ENCODE data around the gene MEGF6.

The MEGF6 gene

DNA sequence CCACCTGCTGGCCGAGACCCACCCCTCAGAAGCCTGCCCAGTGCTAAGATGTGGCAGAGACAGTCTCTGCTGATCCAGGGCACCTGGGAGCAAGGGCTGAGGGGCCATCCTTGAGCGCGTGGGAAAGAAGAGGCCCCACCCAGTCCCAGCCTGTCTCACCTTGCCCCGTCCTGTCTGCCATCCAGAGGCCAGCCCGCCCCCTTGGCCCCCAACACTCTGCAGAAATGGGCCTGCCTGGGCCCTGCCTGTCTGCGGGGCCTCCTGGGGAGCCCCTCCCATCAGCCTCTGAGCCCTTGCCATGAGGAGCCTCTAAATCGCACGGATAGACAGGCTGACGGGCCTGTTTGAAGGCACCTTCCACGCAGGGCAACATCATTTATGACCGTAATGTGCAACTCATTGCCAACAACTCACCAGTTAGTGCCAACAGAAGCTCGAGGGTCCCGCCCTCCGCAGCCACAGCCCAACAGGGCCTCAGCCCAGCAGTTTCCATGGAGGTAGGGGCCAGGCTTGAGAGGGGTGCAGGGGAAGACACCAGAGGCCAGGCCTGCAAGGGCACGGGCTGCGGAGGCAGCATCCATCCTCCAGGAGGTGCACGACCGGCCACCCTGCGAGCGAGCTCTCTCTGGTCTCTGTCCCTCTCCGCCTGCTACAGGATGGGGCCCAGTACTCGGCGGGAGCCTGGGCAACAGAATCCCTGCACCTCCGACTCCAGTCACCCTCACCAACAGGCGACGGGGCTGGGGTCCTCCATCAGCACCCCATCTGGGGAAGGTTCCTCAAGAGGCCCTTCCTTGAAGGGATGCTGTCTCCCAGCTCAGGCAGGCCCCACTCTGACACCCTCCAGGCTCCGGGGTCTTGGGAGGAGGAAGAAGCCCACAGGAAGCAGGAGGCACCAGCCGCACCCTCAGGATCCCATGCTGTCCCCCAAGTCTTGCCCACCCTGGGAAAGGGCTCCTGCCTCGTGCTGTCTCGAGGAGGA is 78.0 kb downstream of the MEGF6 start:
- DNase-seq, result no peak

DNA sequence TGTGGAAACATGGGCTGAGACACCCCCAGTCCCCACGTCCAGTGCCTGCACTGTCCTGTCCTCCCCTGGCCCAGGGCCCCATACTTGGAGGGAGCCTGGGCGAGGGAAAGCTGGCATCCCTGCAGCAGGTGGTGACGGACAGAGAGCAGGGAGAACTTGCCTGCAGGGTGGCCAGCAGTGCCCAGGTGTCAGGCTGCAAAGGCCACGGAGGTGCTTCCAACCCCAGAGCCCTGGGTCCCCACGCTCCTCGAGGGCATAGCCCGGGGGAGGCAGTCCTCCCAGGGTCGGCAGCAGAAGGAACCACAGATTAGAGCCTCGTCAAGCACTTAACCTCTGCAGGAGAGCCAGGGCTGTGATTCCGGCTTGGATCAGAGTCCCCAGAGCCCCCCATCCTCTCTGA is 79.4 kb downstream of the MEGF6 start:
- DNase-seq, result no peak

DNA sequence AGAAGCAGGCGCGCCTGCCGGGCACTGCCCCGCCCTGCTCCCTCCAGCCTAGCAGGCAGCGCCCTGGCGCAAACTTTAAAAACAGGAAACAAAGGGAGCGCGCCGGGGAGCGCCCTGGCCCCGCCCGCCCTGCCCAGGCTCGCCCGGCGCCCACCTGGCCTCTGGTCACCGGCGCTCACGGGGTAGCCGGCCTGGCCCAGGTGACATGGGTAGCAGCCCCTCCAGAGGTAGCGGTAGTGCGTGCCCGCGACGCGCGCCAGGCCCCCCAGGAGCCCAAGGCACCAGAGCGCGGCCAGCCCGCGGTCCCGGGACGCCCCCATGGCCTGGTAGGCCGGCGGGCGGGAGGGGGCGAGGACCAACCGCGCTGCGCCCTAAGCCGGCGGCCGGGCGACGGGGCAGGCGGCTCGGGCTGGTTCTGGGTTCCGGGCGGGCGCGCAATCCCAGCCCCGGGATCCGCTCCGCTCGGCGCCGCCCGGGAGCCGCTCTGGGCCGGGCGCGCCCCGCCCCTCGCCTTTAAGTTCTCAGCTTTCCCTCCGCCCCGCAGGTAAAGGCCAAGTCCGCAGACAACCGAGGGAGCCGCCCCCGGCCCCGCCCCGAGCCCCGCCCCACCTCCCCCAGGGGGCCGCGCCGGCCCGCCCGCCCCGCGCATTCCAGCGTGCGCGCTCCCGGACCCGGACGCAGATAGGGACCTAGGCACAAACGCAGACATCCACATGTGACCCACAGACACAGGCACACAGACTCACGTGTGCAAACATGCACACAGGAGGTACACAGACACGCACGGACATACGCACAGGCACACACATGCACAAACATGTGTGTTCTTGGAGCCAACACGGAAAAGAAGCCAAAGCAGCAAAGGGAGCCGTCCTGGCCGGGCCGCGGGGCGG is 80.1 kb downstream of the MEGF6 start:
- DNase-seq, result peak; percentile 72

DNA sequence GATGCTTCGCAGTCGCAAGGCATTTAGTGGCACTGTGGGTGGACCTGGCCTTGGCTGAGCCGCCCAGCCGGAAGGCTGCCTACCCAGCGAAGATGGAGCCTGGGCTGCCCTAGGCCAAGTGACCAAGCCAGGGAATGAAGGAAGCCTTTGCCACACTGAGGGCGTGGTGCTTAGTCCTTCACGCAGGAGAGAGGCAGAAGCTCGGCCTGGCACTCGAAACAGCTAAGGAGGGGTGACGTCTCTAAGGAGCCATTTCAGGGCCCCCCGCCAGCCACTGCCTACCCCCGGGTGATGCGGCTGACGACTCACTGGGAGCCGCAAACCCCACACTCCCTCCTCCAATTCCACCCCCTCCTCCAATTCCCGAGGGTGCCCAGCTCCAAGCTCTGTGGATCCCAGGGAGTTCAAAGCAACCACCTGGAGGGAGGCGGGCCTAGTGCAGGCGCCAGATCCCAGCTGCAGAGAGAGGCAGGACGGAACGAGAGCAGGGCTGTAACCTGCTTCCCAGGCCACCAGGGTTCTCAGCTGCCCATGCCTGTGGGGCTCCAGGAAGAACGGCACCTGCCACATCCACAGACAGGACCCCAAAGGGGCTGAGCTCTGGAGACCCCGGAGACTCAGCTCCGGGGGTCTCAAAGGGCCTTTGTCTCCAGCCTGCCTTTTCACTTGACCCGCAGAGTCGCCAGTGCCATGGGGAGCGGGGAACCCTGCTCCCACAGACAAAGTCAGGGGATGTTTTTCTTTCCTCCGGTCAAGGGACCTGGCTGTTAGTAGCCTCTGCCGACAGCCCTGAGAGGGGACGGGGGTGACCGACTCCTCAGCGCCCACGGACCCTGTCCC is 81.0 kb downstream of the MEGF6 start:
- DNase-seq, result no peak

DNA sequence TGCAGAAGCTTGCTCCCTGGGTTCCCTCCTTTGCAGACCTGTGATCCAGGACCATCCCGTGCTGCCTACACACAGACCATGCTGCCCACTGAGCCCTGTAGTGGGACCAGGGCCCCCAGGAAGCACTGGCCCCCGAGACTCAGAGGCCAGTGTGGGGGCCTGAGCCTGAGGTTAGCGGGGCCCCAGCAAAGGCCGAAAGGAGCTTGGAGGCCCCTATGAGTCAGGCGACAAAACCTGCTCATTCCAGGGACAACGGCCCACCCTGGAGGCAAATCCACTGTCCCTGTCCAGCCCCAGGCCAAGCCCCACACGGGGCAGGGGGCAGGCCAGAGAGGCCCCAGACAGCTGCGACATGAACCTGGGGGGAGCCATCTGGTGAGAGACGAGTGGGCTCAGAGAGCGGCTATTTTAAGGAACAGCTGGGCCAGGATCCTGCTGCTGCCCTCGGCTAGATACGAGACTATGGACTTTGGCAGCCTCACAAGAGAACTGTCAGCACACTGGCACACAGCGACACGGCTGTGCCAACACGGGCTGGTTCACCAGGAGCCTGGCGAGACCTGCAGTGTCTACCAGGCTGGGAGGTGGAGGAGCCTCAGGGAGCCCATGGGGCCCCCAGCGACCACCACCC is 82.1 kb downstream of the MEGF6 start:
- no peak for DNase-seq

DNA sequence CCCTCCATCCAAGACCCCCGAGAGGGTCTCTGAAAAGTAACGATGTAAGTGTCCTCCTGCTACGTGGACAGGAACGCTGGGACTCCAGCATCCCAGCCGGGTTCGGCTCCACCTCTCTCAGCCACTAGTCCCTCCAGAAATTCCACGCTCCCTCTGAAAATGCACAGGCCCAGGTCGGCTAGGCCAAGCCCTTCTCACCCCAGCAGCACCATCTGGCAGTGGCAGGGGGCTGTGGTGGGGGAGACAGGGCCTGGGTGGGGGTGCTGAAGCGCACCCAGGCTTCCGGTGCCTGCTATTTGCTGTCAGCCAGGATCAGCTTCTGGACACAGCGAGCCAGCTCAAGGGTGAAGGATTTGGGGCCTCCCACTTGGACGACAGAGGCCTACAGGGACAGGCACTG is 83.5 kb downstream of the MEGF6 start:
- DNase-seq, result no peak

DNA sequence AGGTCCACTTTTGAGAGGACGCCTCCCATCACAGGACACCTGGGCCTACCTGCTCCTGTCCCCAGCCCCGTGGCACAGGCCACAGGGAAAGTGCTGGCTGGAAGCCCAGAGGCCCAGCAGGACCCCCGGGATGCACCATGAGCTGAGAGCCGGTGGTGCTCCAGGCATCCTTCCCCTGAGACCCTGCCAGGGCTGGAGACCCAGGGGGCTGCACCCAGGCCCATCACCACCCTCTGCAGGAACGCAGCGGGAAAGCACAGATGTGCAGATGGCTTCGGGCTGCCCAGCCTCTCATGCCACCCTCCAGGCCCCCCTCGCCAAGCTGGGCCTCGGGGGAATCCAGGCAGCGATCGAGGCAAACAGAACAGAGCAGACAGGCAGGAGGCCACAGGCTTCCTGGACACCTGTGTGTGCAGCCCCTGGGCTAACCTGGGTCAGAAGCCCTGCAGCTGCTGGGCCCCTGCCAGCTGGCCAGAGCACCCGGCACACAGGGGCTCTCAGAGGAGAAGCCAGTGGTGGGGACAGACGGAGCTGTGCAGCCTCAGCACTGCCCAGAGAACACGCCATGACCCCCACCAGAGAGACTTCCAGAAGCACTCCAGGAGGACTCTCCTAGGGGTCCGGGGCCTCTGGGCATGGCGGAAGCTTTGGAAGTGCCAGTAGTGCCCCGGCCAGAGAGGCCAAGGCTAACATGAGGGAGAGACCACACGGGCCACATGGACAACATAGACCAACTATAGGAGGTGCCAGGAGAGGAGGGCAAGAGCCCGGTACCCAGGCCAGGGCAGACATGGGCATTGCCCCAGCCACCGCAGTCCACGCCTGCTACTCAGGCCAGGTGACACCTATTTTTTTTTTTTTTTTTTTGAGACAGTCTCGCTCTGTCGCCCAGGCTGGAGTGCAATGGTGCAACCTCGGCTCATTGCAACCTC is 85.5 kb downstream of the MEGF6 start:
- no peak for DNase-seq

DNA sequence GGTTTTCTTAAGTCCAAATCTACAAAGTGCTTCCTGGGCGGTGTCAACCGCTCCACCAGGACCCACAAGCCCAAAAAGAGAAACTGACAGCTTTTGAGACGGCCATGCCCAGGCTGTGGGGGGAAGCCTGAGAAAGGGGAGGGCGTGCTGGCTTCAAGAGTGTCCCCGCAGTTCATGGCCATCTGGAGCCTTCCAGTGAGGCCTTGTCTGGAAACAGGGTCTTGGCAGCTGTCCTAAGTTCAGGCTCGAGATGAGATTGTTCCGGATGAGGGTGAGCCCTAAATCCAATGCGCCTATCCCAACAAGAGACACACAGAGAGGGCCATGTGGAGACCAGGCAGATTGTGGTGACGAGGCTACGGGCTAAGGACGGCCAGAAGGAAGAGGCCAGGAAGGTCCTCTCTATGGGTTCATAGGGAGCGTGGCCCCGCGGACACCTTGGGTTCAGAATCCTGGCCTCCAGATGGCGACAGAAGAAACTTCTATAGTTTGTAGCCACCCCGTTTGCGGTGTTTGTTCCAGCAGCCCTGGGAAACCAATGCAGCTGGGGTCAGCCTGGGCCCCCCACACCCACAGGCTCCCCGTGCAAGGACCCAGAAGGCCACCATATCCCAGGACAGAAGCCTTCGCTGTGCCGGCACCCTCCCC is 86.6 kb downstream of the MEGF6 start:
- DNase-seq, result no peak

DNA sequence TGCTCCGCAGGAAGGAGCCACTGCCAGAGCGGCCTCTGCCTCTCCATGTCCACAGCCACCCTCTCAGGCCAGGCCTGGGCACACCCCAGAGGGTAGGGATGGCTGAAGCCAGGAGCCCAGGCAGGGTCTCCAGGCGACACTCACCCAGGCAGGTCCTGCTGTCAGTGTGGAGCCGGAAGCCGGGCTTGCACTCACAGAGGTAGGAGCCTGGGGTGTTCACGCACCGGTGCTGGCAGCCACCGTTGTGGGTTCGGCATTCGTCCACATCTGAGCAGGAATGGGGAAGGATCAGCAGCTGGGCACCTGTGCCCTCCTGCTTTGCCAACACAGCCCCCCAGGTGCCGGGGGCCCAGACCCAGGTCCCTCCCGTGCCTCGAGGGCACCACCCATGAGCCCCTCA is 87.3 kb downstream of the MEGF6 start:
- no peak for DNase-seq

DNA sequence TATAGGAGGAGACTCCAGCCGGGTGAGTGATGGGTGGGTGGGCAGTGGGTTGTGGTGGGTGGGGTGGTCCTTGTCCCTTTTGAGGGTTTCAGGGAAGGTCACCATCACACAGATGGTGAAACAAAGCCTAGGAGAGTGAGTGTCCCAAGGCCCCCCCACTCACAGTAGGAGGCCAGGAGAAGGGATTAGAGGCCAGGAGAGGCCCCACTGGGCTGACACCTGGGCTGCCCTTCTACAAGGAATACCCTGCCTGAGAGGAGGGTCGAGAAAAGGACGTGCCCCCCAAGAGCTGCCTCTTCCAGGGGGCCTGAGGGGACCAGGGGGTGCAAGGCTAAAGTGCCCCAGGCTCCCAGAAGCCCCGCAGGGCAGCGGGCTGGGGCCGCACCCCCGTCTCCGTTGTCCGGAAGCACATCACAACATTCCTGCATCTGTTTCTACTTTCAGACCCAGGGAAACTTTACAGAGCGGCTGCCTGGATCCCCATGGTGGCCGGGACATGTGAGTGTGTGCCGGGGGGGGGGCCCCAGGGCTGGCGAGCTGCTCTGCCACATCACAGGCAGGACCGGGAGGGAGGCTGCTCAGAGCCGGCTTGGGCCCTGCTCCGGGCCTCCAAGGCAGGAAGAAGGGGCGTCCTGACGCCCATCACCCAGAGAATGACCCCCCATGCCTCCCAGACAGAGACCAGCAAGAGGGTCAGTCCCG is 88.6 kb downstream of the MEGF6 start:
- no peak for DNase-seq

DNA sequence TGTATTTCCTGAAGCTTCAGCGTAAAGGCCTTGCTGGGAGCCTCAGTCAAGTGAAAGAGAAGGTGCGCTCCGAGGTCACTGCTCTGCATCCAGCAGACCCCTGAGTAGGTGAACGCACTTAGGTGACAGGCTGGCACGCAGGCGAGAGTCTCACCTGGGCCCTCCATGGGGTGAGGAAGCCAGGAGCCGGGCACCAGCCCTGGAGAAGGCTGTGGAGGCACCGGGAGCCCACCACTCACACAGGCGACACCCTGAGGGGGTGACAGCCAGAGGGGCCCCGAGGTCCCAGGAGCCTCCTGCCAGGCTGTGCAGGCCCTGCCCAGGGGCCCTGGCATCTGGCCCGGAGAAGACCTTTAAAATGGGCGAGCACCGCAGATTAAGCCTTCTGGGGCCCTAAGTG is 89.2 kb downstream of the MEGF6 start:
- DNase-seq, result no peak

DNA sequence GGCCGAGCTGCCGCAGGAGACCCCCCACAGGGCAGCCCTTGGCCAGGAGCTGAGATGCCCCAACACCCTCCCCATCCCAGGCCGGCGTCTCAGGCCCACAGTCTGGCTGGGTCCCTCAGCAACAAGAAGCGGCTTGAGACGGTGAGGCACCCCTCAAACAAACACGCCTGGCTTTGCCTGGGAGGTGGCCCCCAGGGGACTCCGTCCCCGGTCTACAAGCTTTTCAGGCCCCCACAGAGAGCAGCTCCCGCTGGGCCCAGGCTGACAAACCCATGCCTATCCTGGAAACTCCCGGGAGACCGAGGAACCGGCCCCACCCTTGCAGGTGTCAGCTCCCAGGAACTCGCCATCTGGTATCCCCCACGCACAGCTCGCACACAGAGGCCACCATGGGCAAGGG is 89.9 kb downstream of the MEGF6 start:
- no peak for DNase-seq

DNA sequence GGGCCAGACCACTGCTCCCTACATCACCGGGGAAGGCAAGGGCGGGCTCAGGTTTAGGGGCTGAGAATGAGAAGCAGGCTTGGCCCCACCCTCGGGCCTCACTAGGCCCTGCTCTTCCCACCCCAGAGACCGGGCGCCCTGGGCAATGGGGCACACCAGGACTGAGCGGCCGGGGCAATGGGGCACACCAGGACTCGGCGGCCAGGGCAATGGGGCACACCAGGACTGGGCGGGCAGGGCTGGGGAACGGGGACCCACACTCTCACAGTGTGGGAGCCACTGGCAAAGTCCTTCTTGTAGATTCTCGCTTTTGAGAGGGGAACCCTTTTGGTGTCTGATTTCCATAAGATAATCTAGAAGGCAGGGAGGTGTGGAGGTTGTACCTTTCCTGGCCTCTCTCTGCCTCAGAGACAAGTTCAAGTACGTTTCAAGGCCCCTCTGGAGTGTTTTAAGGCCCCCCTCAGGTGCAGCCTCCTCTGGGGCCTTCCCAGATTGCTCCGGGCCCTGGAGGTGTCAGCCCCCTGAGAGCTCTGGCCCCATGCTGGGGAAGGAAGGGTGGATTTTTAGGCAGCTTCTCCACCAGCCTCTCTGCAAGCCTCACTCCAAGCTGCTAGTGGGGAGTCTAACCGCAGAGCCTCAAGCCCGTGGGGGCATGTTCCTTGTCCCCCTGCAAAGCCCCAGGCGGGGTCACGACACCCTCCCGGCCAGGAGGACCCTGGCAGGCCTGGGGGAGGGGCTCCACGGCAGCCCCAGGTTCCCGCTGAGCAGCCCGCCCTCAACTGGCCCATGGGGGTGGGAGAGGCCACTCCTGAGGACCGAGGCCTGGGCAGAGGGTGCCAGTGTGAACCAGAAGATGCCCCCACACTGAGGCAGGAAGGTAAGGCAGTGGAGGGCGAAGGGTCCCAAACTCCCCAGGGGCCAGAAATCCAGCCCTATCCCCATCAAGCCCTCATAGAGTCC is 90.6 kb downstream of the MEGF6 start:
- no peak for DNase-seq

DNA sequence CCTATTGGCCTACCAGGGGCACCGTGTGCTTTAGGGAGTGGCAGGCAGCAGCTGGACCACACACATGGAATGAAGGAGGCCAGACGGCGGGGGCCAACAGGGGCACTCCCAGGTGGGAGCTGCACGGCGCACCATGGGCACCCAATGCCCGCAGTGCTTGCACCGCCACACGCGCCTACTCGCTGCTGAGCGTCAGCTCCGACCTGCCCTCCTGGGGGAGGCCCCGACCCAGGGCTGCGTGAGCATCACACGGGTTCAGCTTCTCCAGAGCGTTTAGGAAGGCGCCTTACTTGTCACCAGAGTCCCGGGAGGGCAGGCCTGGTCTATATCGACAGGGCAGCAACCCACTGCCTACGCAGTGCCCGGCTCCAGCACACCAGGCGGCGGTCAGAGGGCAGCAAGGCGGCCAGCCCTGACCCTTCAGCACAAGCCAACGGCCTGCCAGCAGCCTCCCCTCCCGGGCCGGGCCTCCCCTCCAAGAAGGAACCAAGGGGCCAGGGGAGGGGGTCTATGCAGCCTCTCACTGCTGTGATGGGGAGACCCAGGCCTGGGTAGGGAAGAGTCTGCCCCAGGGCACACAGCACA is 91.9 kb downstream of the MEGF6 start:
- no peak for DNase-seq

DNA sequence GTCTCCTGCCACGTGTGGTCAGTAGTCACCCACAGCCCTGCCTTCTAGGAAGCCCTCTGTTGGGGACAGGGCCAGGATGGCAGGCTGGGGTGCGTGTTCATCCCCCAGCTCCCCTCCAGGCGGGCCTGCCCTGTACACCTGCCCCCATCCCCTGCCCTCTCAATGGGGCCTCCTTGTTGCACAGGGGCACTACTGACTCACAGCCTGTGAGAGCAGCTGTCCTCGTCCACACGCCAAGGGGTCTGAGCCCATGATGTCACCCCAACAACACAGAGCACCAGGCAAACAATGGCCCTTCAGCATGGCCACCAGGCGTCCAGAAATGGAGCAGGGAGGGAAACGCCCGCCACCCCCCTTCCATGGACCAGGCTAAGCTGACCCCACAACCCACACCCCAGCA is 92.6 kb downstream of the MEGF6 start:
- no peak for DNase-seq

DNA sequence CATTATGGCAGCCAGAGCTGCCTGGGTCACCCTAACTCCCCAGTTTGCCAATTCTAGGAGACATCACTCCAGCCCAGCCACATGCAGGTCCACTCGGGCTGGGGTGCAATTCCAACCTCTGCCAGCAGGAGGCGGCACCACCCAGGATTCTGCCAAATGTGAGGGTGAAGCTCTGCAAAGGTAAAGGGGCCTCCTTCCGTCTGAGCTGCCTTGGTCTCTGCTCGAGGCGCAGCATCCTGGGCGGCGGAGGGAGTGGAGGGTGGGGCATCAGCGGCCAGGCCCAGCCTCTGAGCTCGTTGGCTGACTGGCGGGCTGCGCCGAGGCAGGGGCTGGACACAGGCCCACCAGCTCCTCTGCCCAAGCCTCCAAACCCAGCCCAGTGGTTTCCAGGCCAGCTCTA is 93.1 kb downstream of the MEGF6 start:
- DNase-seq, result peak; percentile 21

DNA sequence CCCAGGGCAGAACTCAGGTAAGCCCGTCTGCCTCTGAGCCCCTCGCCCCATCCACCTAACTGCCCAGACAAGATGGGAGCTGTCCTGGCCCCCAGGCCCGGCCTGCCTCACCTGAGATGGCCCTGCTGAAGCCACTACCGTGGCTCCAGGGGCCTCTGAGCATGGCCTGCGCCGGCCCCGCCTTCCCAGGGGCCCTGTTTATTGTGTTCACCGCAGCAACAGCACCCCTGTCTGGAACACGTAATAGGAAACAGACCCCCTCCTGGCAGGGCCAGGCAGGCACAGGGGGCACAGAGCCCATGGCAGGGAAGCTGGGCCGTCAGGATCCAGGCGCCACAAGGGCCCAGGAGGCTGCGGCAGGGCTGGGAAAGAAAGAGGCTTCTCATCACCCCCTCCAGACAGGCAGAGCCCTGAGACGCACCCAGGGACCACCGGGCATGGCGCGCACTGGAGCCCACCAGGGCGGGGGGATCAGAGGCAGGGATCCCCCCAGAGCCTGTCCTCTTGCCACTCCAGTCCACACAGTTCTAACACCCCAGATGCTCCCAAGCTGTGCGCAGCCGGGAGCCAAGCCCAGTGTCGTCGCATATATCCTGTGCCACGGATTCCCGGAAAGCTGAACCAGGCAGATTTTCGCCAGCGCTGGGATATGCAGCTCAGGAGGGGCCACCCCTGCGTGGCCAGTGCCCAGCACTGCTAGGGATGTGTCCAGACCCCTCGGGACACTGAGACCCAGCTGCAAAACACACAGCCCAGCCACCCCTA is 94.2 kb downstream of the MEGF6 start:
- no peak for DNase-seq

DNA sequence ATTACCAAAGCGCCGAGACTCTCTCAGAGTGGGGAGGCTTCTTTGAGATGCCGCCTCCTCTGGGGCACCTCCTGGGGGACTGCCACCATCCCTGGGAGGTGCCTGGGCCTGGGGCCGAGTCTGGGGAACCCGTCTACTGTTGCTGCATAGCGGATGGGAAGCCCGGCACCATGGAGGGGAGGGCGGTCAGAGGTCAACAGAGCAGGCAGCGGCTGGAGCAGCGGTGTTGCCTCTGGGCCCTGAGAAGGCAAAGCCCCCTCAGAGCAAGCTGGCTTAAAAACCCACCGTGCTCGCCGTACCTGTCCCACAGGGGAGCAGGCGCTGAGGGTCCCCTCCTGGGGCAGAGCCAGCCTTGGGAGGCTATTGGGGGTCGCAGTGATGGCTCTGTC is 94.8 kb downstream of the MEGF6 start:
- no peak for DNase-seq

Measured in stimulated activated CD4-positive, alpha-beta T cell treated with anti-CD3 and anti-CD28 coated beads, Interleukin-12 subunit alpha, Interleukin-12 subunit beta, amount 100 ng/mL, for 4 hours (primary cell).